ENCODE data around the gene WDR82. TPM values are rescaled to one million over a fixed set of nuclear protein-coding genes. Genes with fewer than 3 reads are reported as not detected.

WDR82 gene
- total RNA-seq, 1 experiment from 2014 or later = 44.5 TPM

- DNase-seq = no peak
- no peaks in the 10 kb centered on the region for H4K20me1 ChIP-seq (ENCODE audit: insufficient read depth)
- H3K36me3 ChIP-seq (ENCODE audit: low read depth) = no peaks in the 10 kb centered on the region
- H3K4me1 ChIP-seq (replicated peaks; ENCODE audit: insufficient read depth) = peaks cover 8% of the 10 kb centered on the region
- no peaks in the 10 kb centered on the region for H3K79me2 ChIP-seq (ENCODE audit: low read depth)
- intact Hi-C loops (cut with micrococcal nuclease; ENCODE audit: unreplicated experiment) = no loop called here
- H2AFZ ChIP-seq = no peak overlapping the region
- H3K9me2 ChIP-seq (ENCODE audit: insufficient read depth) = no peaks in the 10 kb centered on the region
- BruUV-seq (replicated peaks) = no TSS peak
- CTCF ChIA-PET = no interaction called here
- POLR2A ChIA-PET (ENCODE audit: unreplicated experiment) = no interaction called here
- TF ChIP-seq CTCF (conservative IDR thresholded peaks at IDR 0.05) (no peak), EZH2 (IDR thresholded peaks at IDR 0.05; ENCODE audit: low read depth) (no peak)
- no peaks in the 10 kb centered on the region for H3K9me3 ChIP-seq (ENCODE audit: insufficient read depth, low read depth)
- no peak overlapping the region for H3K4me2 ChIP-seq
- no peak overlapping the region for H3K27ac ChIP-seq
- no peaks in the 10 kb centered on the region for H3K27me3 ChIP-seq (ENCODE audit: insufficient read depth, low read depth)
- no peak overlapping the region for H3K4me3 ChIP-seq
- no peaks in the 10 kb centered on the region for H3F3A ChIP-seq (ENCODE audit: insufficient read depth, low read depth)
Measured at GRCh38 chr3:52322466-52322865, 44.0 kb upstream of the WDR82 start.

GRCh38 chr3:52321481-52321880 is 43.0 kb upstream of the WDR82 start:
- CTCF ChIA-PET = no interaction called here
- Histone ChIP-seq H3K9me2 (ENCODE audit: insufficient read depth) (no peaks in the 10 kb centered on the region), H3K79me2 (ENCODE audit: low read depth) (no peaks in the 10 kb centered on the region), H3K9me3 (ENCODE audit: insufficient read depth, low read depth) (no peaks in the 10 kb centered on the region), H3K27me3 (ENCODE audit: insufficient read depth, low read depth) (no peaks in the 10 kb centered on the region), H4K20me1 (ENCODE audit: insufficient read depth) (no peaks in the 10 kb centered on the region), H3K4me2 (no peak overlapping the region), H3K4me1 (replicated peaks; ENCODE audit: insufficient read depth) (peaks cover 8% of the 10 kb centered on the region), H3K36me3 (ENCODE audit: low read depth) (no peaks in the 10 kb centered on the region), H3K27ac (no peak overlapping the region), H3F3A (ENCODE audit: insufficient read depth, low read depth) (no peaks in the 10 kb centered on the region), H2AFZ (no peak overlapping the region), H3K4me3 (no peak overlapping the region)
- no TSS peak for BruUV-seq (replicated peaks)
- no peak for DNase-seq
- intact Hi-C loops (cut with micrococcal nuclease; ENCODE audit: unreplicated experiment) = no loop called here
- POLR2A ChIA-PET (ENCODE audit: unreplicated experiment) = no interaction called here
- TF ChIP-seq CTCF (conservative IDR thresholded peaks at IDR 0.05) (no peak), EZH2 (IDR thresholded peaks at IDR 0.05; ENCODE audit: low read depth) (no peak)

DNA sequence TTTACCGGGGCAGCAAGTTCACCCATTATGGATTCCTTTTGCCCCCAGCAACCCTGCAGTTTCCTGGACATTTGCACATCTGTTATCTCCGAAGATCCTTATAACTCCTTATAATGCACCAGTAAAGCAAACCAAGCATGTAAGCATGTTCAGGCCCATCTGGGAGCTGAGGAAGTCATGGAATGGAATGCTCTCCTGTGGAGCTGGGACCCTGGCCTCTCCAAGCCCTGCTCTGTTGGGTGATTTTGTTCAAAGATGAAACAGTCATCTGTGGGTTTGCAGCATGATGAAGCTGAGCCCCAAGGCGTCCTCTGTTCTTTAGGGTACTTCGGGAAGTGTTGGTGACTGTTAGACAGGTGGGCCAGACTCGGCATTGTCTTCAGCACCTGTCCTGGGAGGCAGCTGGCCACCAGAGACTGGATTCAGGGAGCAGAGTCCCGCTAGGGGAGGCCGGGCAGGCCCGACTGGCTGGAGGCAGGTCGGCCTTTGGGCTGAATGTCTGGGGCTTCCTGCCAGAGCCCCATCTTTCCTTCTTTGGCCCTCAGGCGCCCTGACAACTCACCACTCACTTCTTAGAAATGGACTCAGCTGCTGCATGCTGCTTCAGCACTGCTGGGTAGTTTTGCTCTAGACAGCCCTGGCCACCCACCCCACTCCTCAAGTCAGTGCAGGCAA is 41.6 kb upstream of the WDR82 start:
- no peak overlapping the region for H3K27ac ChIP-seq
- no peaks in the 10 kb centered on the region for H3F3A ChIP-seq (ENCODE audit: insufficient read depth, low read depth)
- H3K9me2 ChIP-seq (ENCODE audit: insufficient read depth) = no peaks in the 10 kb centered on the region
- no peak for TF ChIP-seq CTCF (conservative IDR thresholded peaks at IDR 0.05)
- TF ChIP-seq EZH2 (IDR thresholded peaks at IDR 0.05; ENCODE audit: low read depth) = no peak
- BruUV-seq (replicated peaks) = no TSS peak
- intact Hi-C loops (cut with micrococcal nuclease; ENCODE audit: unreplicated experiment) = no loop called here
- H3K4me2 ChIP-seq = no peak overlapping the region
- H3K79me2 ChIP-seq (ENCODE audit: low read depth) = no peaks in the 10 kb centered on the region
- no peaks in the 10 kb centered on the region for H3K27me3 ChIP-seq (ENCODE audit: insufficient read depth, low read depth)
- H2AFZ ChIP-seq = no peak overlapping the region
- ChIA-PET POLR2A (ENCODE audit: unreplicated experiment) (no interaction called here), CTCF (no interaction called here)
- peaks cover 8% of the 10 kb centered on the region for H3K4me1 ChIP-seq (replicated peaks; ENCODE audit: insufficient read depth)
- no peak overlapping the region for H3K4me3 ChIP-seq
- H4K20me1 ChIP-seq (ENCODE audit: insufficient read depth) = no peaks in the 10 kb centered on the region
- DNase-seq = no peak
- H3K9me3 ChIP-seq (ENCODE audit: insufficient read depth, low read depth) = no peaks in the 10 kb centered on the region
- no peaks in the 10 kb centered on the region for H3K36me3 ChIP-seq (ENCODE audit: low read depth)
